B cell (primary cell): ENCODE data around the gene CBFB. TPM values are rescaled to one million over a fixed set of nuclear protein-coding genes. Genes with fewer than 3 reads are reported as not detected.

ENCODE experiments used
- ATAC-seq: fragments of 200-7000 bp; cut with Tn5 transposase; one replicate; pipeline ENCODE4 v1.10.0; 2021; ENCODE audit warnings: low read depth, mild to moderate bottlenecking, moderate number of reproducible peaks, moderate library complexity
- CTCF ChIA-PET: fragments of 350-600 bp; sonication (Branson Sonifier 250); formaldehyde crosslinking; loops from one replicate; lab custom pipeline; 2021; ENCODE audit warnings: antibody characterized with exemption, inconsistent platforms; lab: Charles Lee
- POLR2A ChIA-PET: fragments of 350-600 bp; sonication (Branson Sonifier 250); formaldehyde crosslinking; loops from one replicate; lab custom pipeline; 2021; ENCODE audit warnings: antibody characterized with exemption; lab: Charles Lee
- DNase-seq: peaks from one replicate; pipeline ENCODE4 v3.0.0; 2013
- H2AFZ ChIP-seq: 2 replicates; pipeline ENCODE4 v1.6.1; 2012; ENCODE audit warnings: mild to moderate bottlenecking, low read depth, low read length; ENCODE audit not compliant: insufficient read depth, poor library complexity, severe bottlenecking
- H3K27ac ChIP-seq, 2 donors: 1 replicate in 1 of 2; 2 replicates in 1 of 2; pipeline ENCODE4 v1.5.1; 2012 to 2013; ENCODE audit warnings: low read length in 2 of 2, mild to moderate bottlenecking in 2 of 2, moderate library complexity in 1 of 2
- H3K27me3 ChIP-seq, 4 experiments: fragments of 200-600 bp in 1 of 4; sonication (generic) in 1 of 4; replicated peaks in 1 of 4; 1 replicate in 2 of 4; 2 replicates in 2 of 4; pipeline versions ENCODE4 v1.6.1 to v1.7.0; 2013 to 2016; ENCODE audit warnings: low read length in 3 of 4, mild to moderate bottlenecking in 2 of 4, mixed read lengths in 1 of 4, moderate library complexity in 1 of 4; ENCODE audit not compliant: insufficient read depth in 4 of 4, control insufficient read depth in 3 of 4; ENCODE audit errors: control extremely low read depth in 1 of 4
- H3K36me3 ChIP-seq, 2 experiments: replicated peaks in 1 of 2; 1 replicate in 1 of 2; 2 replicates in 1 of 2; pipeline versions ENCODE4 v1.6.1 to v1.7.1; 2013; ENCODE audit warnings: low read length in 1 of 2; ENCODE audit not compliant: insufficient read depth in 2 of 2, control insufficient read depth in 1 of 2; ENCODE audit errors: control extremely low read depth in 1 of 2, extremely low read depth in 1 of 2
- H3K4me1 ChIP-seq, 2 donors: fragments of 200-600 bp in 1 of 2; sonication (generic) in 1 of 2; 1 replicate in 1 of 2; 2 replicates in 1 of 2; pipeline versions ENCODE4 v1.5.1 to v1.6.1; 2013 to 2017; ENCODE audit warnings: low read length in 2 of 2; ENCODE audit not compliant: control insufficient read depth in 2 of 2, insufficient read depth in 2 of 2
- H3K4me2 ChIP-seq: replicated peaks from 2 replicates; pipeline ENCODE3; 2012; ENCODE audit warnings: mild to moderate bottlenecking, low read depth, low read length; ENCODE audit not compliant: poor library complexity, severe bottlenecking
- H3K4me3 ChIP-seq, 5 experiments: fragments of 200-600 bp in 1 of 5; sonication (generic) in 1 of 5; 1 replicate in 3 of 5; 2 replicates in 2 of 5; pipeline versions ENCODE4 v1.5.1 to v1.7.0; 2011 to 2016; ENCODE audit warnings: low read length in 4 of 5, mild to moderate bottlenecking in 4 of 5, low read depth in 2 of 5, control low read depth in 1 of 5, moderate library complexity in 1 of 5; ENCODE audit not compliant: insufficient read depth in 1 of 5; ENCODE audit errors: control extremely low read depth in 1 of 5, extremely low read depth in 1 of 5
- H3K79me2 ChIP-seq: fragments of 200-600 bp; sonication (generic); one replicate; pipeline ENCODE4 v1.6.0; 2016; ENCODE audit warnings: low read length; ENCODE audit not compliant: control insufficient read depth, insufficient read depth
- H3K9ac ChIP-seq: fragments of 200-600 bp; sonication (generic); 2 replicates; pipeline ENCODE4 v1.6.1; 2017; ENCODE audit warnings: mild to moderate bottlenecking, low read length, moderate library complexity
- H3K9me3 ChIP-seq, 3 donors: one replicate each; pipeline versions ENCODE4 v1.6.1 to v1.7.1; 2013; ENCODE audit warnings: low read length in 2 of 3; ENCODE audit not compliant: control insufficient read depth in 2 of 3, insufficient read depth in 1 of 3; ENCODE audit errors: control extremely low read depth in 1 of 3
- H4K20me1 ChIP-seq: 2 replicates; pipeline ENCODE4 v1.6.0; 2012; ENCODE audit warnings: mild to moderate bottlenecking, low read length; ENCODE audit not compliant: insufficient read depth, control insufficient read depth, poor library complexity, severe bottlenecking
- H3K27ac Mint-ChIP-seq: one replicate; pipeline ENCODE4 v1.8.0; 2021; ENCODE audit warnings: mixed read lengths
- H3K27me3 Mint-ChIP-seq: one replicate; pipeline ENCODE4 v1.8.0; 2021; ENCODE audit warnings: mixed read lengths
- H3K4me1 Mint-ChIP-seq: one replicate; pipeline ENCODE4 v1.8.0; 2021; ENCODE audit warnings: mixed read lengths
- H3K4me3 Mint-ChIP-seq: one replicate; pipeline ENCODE4 v1.8.0; 2021; ENCODE audit warnings: mixed read lengths
- H3K9me3 Mint-ChIP-seq: one replicate; pipeline ENCODE4 v1.8.0; 2022; ENCODE audit warnings: mixed read lengths; ENCODE audit not compliant: insufficient read depth
- EZH2 ChIP-seq: IDR thresholded peaks from 2 replicates; pipeline ENCODE4 v1.6.1; 2012; ENCODE audit warnings: borderline replicate concordance, low read depth, mild to moderate bottlenecking, moderate library complexity, low read length; ENCODE audit not compliant: insufficient read depth, poor library complexity, severe bottlenecking
- WGBS: methylation state at CpG from one replicate; pipeline ENCODE4 v1.1.5; 2013; ENCODE audit warnings: missing lambda C conversion rate; ENCODE audit not compliant: insufficient coverage; 5-methylcytosine and 5-hydroxymethylcytosine counted together
- intact Hi-C: fragments of 100-400 bp; cut with micrococcal nuclease; formaldehyde crosslinking; loops from one replicate; pipeline ENCODE4 v1.10.0; 2022
- polyA plus RNA-seq: library from polyadenylated mRNA; depleted of rRNA; stranded (reverse); fragments of >200 nt; gene quantifications from 2 replicates; pipeline ENCODE4 v1.2.3, GENCODE V29; 2012
- total RNA-seq, 2 donors: library from RNA; stranded (reverse); fragments of 120-200 nt in 1 of 2; gene quantifications; 1 replicate in 1 of 2; 2 replicates in 1 of 2; pipeline versions ENCODE4 v1.2.3 to v1.2.4, GENCODE V29; 2013 to 2022
- TF ChIP-seq, protein P1 (sequence below): fragments of 200-600 bp; IDR thresholded peaks from one replicate; pipeline ENCODE4 v1.8.0; 2022; ENCODE audit warnings: antibody characterized with exemption, mild to moderate bottlenecking

The CBFB gene
- total and polyA plus RNA-seq, 2 donors (not counting 1 experiment from before 2014, with no cell fraction given): 19.5 to 89.0 TPM

DNA sequence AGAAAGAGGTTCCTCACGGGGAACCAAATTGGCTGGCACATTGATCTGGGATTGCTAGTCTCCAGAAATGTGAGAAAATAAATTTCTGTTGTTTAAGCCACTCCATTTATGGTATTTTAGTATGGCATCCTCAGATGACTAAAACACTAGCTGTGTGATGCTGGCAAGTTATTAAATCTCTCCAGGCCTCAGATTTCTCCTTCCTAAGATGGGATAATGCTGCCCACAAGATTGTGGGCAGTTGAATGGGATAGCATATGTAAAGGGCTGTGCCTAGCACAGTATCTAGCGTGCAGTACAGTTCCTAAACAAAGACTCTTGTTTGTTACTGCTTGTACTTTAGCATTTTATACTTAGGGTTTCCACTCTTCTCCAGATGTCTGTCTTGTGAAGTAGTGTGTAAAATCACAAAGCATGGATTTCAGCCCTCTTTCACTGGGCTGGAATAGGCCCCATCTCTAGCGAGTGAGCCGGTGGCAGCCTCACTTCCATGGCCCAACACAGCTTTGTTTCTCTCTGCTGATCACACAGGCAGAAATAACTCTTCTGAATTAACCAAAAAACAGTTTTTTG, 42.6 kb downstream of the CBFB start:
- CTCF ChIA-PET: interaction anchor here (1.5 kb wide), 1 partner anchor 25 kb away, joined by 3 read pairs; no protein-coding TSS in a partner anchor

GRCh38 chr16:67075331-67075730, 46.4 kb downstream of the CBFB start:
- Histone ChIP-seq H3K27me3 (no peaks in the 10 kb centered on the region), H3K9me3 (no peaks in the 10 kb centered on the region), H3K4me3 (no peak overlapping the region), H3K4me2 (no peak overlapping the region), H3K27ac (no peak overlapping the region), H3K9ac (no peak overlapping the region), H4K20me1 (peaks cover 10% of the 10 kb centered on the region), H3K79me2 (peaks cover 15% of the 10 kb centered on the region), H3K4me1 (no peaks in the 10 kb centered on the region), H3K36me3 (peaks cover 0 to 25% of the 10 kb centered on the region in 2 experiments), H2AFZ (no peak overlapping the region)
- no peak for TF ChIP-seq EZH2
- TF ChIP-seq, protein P1, sequence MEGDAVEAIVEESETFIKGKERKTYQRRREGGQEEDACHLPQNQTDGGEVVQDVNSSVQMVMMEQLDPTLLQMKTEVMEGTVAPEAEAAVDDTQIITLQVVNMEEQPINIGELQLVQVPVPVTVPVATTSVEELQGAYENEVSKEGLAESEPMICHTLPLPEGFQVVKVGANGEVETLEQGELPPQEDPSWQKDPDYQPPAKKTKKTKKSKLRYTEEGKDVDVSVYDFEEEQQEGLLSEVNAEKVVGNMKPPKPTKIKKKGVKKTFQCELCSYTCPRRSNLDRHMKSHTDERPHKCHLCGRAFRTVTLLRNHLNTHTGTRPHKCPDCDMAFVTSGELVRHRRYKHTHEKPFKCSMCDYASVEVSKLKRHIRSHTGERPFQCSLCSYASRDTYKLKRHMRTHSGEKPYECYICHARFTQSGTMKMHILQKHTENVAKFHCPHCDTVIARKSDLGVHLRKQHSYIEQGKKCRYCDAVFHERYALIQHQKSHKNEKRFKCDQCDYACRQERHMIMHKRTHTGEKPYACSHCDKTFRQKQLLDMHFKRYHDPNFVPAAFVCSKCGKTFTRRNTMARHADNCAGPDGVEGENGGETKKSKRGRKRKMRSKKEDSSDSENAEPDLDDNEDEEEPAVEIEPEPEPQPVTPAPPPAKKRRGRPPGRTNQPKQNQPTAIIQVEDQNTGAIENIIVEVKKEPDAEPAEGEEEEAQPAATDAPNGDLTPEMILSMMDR: no peak
- no CpG with 5 or more reads among the region's 2 CpGs for WGBS
- no peak overlapping the region for H3K4me3 Mint-ChIP-seq
- DNase-seq (no peak), ATAC-seq (no peak)
- no peak overlapping the region for H3K27ac Mint-ChIP-seq
- H3K4me1 Mint-ChIP-seq: no peaks in the 10 kb centered on the region
- H3K27me3 Mint-ChIP-seq: no peaks in the 10 kb centered on the region
- intact Hi-C loops: no loop called here
- CTCF ChIA-PET: interaction anchor here (1.5 kb wide), 1 partner anchor 27 kb away, joined by 3 read pairs; no protein-coding TSS in a partner anchor
- H3K9me3 Mint-ChIP-seq: no peaks in the 10 kb centered on the region
- POLR2A ChIA-PET: no interaction called here

More for the DNA sequence above, 42.6 kb downstream of the CBFB start:
- intact Hi-C loops: no loop called here
- no peak overlapping the region for H3K4me2 ChIP-seq
- Mint-ChIP-seq H3K9me3 (no peaks in the 10 kb centered on the region), H3K4me1 (no peaks in the 10 kb centered on the region), H3K27me3 (no peaks in the 10 kb centered on the region), H3K27ac (no peak overlapping the region), H3K4me3 (no peak overlapping the region)
- H3K36me3 ChIP-seq: peaks cover 9 to 39% of the 10 kb centered on the region in 2 experiments
- no peak overlapping the region for H3K4me3 ChIP-seq
- no peaks in the 10 kb centered on the region for H3K4me1 ChIP-seq
- WGBS: no CpG with 5 or more reads among the region's 4 CpGs
- peaks cover 23% of the 10 kb centered on the region for H4K20me1 ChIP-seq
- H3K79me2 ChIP-seq: peaks cover 18% of the 10 kb centered on the region
- ATAC-seq (no peak), DNase-seq (no peak)
- H2AFZ ChIP-seq: no peak overlapping the region
- no peak overlapping the region for H3K27ac ChIP-seq
- no peaks in the 10 kb centered on the region for H3K9me3 ChIP-seq
- no peak for TF ChIP-seq EZH2
- TF ChIP-seq, protein P1: no peak
- H3K9ac ChIP-seq: no peak overlapping the region
- no peaks in the 10 kb centered on the region for H3K27me3 ChIP-seq
- POLR2A ChIA-PET: no interaction called here
